ENCODE data around the gene MTERF4. TPM values are rescaled to one million over a fixed set of nuclear protein-coding genes. Genes with fewer than 3 reads are reported as not detected.

MTERF4 gene
- total RNA-seq, 2 experiments from 2014 or later, result 33.2 to 36.6 TPM

DNA sequence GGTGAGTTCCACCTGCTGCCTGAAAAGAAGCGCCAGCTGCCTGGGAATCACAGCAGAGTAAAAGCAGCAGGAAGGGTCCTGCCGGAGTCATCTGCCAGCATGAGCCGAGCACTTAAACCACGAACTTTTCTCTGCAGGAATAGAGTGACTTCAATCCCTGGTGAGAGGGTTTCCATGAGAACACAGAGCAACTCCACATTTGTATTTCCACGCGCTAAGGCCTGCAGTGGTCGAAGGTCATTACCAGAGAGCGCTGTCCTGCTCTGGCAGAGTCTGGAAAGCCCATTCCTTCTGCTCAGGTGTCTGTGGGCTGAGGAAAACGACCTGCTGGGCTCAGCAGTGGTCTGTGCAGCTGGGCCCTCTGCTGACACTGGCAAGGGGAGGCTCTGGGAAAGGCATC lies 40.5 kb upstream of the MTERF4 start:
- Mint-ChIP-seq H3K36me3 (ENCODE audit: low read depth) (peaks cover 17% of the 10 kb centered on the region), H3K9me3 (no peaks in the 10 kb centered on the region), H3K27me3 (no peaks in the 10 kb centered on the region), H3K27ac (no peak overlapping the region), H3K4me3 (no peak overlapping the region), H3K4me1 (ENCODE audit: low read depth) (peaks cover 9% of the 10 kb centered on the region)
- TF ChIP-seq, protein P1, sequence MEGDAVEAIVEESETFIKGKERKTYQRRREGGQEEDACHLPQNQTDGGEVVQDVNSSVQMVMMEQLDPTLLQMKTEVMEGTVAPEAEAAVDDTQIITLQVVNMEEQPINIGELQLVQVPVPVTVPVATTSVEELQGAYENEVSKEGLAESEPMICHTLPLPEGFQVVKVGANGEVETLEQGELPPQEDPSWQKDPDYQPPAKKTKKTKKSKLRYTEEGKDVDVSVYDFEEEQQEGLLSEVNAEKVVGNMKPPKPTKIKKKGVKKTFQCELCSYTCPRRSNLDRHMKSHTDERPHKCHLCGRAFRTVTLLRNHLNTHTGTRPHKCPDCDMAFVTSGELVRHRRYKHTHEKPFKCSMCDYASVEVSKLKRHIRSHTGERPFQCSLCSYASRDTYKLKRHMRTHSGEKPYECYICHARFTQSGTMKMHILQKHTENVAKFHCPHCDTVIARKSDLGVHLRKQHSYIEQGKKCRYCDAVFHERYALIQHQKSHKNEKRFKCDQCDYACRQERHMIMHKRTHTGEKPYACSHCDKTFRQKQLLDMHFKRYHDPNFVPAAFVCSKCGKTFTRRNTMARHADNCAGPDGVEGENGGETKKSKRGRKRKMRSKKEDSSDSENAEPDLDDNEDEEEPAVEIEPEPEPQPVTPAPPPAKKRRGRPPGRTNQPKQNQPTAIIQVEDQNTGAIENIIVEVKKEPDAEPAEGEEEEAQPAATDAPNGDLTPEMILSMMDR (IDR thresholded peaks at IDR 0.05), result no peak
- intact Hi-C loops (cut with micrococcal nuclease), result loop anchor here (10.0 kb wide), 1 partner anchor 58 kb away; no protein-coding TSS in a partner anchor
- DNase-seq (no peak), ATAC-seq (no peak)
- CTCF ChIA-PET, result interaction anchor here (1.4 kb wide), 1 partner anchor 291 kb away, joined by 3 read pairs; no protein-coding TSS in a partner anchor
- POLR2A ChIA-PET, result interaction anchor here (0.9 to 1.1 kb wide), 3 partner anchors 13 to 96 kb away, joined by 3 read pairs; no protein-coding TSS in a partner anchor

DNA sequence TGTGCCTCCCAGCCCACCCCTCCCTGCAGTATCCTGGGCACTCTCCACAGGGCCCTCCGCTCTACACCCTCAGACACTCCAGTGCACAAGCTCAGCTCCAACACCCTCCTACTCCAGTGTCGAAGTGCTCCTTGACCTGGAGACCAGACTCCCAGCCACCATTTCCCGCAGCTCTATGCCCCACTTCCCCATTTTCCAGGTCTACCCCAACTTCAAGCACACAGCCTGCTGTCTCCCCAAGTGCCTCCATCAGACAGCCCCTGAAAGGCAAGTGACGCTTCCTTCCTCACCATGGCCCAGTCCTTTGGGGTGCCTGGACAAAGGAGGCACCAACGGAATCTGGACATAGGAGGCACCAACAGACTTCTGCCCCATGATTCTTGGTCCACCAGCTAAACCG lies 40.0 kb upstream of the MTERF4 start:
- Mint-ChIP-seq H3K27ac (no peak overlapping the region), H3K27me3 (no peaks in the 10 kb centered on the region), H3K9me3 (no peaks in the 10 kb centered on the region), H3K36me3 (ENCODE audit: low read depth) (peaks cover 17% of the 10 kb centered on the region), H3K4me1 (ENCODE audit: low read depth) (peaks cover 9% of the 10 kb centered on the region), H3K4me3 (no peak overlapping the region)
- DNase-seq, result no peak
- ATAC-seq, result no peak
- intact Hi-C loops (cut with micrococcal nuclease), result loop anchor here (10.0 kb wide), 1 partner anchor 57 kb away; no protein-coding TSS in a partner anchor
- ChIA-PET POLR2A (interaction anchor here (1.2 kb wide), 1 partner anchor 10 kb away, joined by 4 read pairs; no protein-coding TSS in a partner anchor), CTCF (no interaction called here)
- TF ChIP-seq, protein P1 (IDR thresholded peaks at IDR 0.05), result no peak

DNA sequence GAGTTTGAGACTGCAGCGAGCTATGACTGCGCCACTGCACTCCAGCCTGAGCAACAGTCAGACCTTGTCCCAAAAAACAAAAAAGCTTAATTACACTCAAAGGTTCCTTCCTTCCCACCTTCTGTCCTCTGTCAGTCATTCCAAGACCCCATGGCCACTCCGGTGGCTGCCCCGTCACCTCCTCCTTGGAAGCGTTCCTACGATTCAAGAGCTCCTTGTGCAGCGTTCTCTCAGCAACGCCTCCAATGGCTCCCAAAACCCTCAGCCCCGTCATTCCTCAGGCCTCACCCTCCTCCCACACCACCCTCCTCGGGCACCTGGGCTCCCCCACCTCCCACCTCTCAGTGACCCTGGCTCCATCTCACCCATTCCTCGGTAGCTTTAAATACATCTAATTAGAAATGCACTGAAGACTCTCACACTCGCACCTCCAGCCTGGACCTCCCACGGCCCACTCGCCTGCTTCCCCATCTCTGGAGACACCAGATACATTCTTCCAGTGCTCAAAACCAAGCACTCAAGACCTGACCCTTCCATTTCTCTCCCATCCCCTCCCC lies 39.2 kb upstream of the MTERF4 start:
- ChIA-PET POLR2A (interaction anchor here (1.2 kb wide), 1 partner anchor 10 kb away, joined by 4 read pairs; no protein-coding TSS in a partner anchor), CTCF (no interaction called here)
- Mint-ChIP-seq H3K4me3 (no peak overlapping the region), H3K27me3 (no peaks in the 10 kb centered on the region), H3K36me3 (ENCODE audit: low read depth) (peaks cover 17% of the 10 kb centered on the region), H3K27ac (no peak overlapping the region), H3K4me1 (ENCODE audit: low read depth) (peaks cover 2% of the 10 kb centered on the region), H3K9me3 (no peaks in the 10 kb centered on the region)
- intact Hi-C loops (cut with micrococcal nuclease), result loop anchor here (10.0 kb wide), 1 partner anchor 56 kb away; no protein-coding TSS in a partner anchor
- ATAC-seq (no peak), DNase-seq (no peak)
- TF ChIP-seq, protein P1 (IDR thresholded peaks at IDR 0.05), result no peak

- no peak for DNase-seq
- H3K4me1 Mint-ChIP-seq (ENCODE audit: low read depth), result no peaks in the 10 kb centered on the region
- CTCF ChIA-PET, result no interaction called here
- intact Hi-C loops (cut with micrococcal nuclease), result loop anchor here (10.0 kb wide), 1 partner anchor 56 kb away; no protein-coding TSS in a partner anchor
- peaks cover 17% of the 10 kb centered on the region for H3K36me3 Mint-ChIP-seq (ENCODE audit: low read depth)
- POLR2A ChIA-PET, result no interaction called here
- H3K4me3 Mint-ChIP-seq, result no peak overlapping the region
- ATAC-seq, result no peak
- H3K27me3 Mint-ChIP-seq, result no peaks in the 10 kb centered on the region
- no peak overlapping the region for H3K27ac Mint-ChIP-seq
- TF ChIP-seq, protein P1 (IDR thresholded peaks at IDR 0.05), result no peak
- H3K9me3 Mint-ChIP-seq, result no peaks in the 10 kb centered on the region
Observed at GRCh38 chr2:241140445-241140840, 38.4 kb upstream of the MTERF4 start.

Data from activated CD8-positive, alpha-beta T cell treated with anti-CD3 and anti-CD28 coated beads for 36 hours (primary cell).